GM18868 (cell line): ENCODE results near the gene APPL2.
"Not testable (repeated sequence)": the region's sequence is repeated elsewhere in the genome, so short reads cannot be mapped to it uniquely, and the experiment has no call there.

Source experiments
- ATAC-seq: cut with Tn5 transposase; IDR thresholded peaks from one replicate; pipeline ENCODE4 v1.9.1; 2021; ENCODE audit warnings: mild to moderate bottlenecking, moderate library complexity; ENCODE audit not compliant: unreplicated experiment

APPL2 gene

DNA sequence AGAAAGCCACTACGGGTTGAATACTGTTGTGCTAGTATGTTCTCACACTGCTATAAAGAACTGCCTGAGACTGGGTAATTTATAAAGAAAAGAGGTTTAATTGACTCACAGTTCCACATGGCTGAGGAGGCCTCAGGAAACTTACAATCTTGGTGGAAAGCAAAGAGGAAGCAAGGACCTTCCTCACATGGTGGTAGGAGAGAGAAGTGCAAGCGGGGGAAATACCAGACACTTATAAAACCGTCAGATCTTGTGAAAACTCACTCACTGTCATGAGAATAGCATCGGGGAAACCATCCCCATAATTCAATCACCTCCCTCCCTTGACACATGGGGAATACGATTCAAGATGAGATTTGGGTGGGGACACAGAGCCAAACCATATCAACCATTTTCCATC lies 20.5 kb upstream of the APPL2 start:
- not testable (repeated sequence) for ATAC-seq

DNA sequence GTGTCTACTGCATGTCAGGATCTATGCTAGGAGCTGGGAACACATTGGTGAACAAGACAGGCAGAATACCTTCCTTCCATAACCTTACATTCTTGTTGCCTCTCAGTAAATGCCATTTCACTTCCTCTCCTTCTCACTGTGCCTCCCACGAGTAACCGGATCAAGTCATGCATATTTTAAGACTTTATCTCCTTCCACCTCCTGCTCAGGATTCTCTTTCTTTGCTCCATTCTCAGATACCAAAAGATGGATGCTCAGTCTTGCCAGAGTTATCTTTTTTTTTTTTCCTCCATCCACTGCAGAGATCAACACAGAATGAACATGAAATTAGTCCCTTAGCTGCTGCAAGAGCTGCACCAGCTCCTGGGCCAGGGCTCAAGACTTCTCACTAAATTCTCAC lies 20.0 kb upstream of the APPL2 start:
- ATAC-seq = no peak

DNA sequence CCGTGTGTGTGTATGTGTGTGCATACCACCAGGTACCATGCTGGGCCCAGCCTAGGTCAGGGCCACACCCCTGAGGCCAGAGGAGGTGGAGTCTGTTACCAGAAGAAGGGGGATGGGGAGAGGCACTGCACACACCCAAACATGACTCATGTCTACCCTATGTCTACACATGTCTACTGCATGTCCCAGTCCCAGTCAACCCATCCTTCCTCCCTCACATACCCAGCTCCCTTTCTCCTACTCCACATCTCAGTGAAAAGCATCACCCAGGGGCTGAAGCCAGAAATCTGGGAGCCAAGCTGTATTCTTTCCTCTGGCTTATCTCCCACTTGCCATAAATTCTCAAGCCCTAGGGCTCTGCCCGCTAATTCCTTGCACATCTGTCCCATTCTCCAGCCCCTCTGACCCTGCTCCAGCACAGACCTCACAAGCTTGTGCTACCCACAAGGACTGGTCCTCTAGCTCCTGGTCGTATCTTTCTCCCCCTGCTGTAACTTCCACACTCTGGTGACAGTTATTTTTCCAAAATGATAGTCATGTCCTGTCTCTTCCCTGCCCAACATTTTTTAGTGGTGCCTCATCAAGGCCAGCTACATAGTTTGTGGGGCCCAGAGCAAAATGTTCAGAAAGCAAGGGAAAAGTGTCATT lies 18.0 kb upstream of the APPL2 start:
- no peak for ATAC-seq

DNA sequence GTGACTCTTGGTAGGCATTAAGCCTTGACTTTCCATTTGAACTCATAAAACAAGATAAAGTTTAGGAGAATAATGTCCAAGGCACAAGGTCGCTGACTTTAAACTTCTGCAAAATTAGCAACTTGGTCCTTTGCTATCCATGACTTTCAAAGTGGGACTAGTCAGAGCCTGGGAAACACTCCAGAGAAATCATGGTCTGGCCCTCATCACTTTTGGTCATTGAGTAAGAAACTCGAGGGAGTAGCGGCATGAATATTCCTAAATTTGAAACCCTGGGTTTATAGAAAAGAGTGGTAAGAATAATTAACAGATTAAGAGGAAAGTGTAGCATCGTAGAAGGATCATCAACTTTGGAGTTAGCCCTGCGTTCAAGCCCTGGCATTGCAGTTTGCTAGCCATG lies 16.9 kb upstream of the APPL2 start:
- no peak for ATAC-seq

DNA sequence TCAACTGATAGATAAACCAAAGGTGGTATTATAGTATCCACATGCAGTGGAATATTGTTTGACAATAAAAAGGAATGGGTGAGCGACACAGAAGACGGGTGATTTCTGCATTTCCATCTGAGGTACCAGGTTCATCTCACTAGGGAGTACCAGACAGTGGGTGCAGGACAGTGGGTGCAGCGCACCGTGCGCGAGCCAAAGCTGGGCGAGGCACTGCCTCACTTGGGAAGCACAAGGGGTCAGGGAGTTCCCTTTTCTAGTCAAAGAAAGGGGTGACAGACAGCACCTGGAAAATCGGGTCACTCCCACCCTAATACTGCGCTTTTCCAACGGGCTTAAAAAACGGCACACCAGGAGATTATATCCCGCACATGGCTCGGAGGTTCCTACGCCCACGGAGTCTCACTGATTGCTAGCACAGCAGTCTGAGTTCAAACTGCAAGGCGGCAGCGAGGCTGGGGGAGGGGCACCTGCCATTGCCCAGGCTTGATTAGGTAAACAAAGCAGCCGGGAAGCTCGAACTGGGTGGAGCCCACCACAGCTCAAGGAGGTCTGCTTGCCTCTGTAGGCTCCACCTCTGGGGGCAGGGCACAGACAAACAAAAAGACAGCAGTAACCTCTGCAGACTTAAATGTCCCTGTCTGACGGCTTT lies 9.9 kb upstream of the APPL2 start:
- ATAC-seq = not testable (repeated sequence)

DNA sequence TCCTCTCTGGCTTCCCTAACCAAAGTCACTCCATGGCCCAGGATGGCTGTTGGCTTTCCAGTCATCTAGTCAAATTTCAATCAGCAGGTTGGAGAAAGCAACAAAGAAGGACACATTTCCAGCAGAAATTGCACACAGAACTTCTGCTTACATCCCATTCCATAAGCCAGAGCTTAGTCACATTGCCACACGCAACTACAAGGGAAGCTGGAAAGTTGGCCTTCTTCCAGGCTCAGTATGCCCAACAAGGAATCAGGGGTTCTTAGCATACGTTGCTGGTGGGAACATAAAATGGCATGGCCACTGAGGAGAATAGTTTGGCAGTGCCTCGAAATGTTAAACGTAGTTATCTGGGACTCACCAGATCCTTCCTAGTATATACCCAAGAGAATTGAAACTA lies 9.3 kb upstream of the APPL2 start:
- no peak for ATAC-seq

DNA sequence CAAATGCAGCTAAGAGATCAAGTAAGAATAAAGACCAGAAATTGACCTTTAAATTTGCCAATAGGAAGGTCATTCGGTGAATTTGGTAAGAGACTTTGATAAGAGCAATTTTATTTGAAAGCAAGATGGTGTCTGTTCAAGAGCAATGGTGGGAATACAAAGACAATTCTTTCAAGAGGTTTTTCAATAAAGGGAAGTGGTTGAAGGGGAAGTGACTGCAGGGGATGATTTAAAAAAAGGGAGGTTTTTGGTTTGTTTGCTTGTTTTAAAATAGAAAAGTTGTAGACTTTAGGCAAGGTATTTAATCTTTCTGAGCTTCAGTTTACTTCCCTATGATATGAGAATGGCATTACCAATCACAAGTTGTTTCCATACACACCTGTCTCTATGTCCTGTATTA lies 4.3 kb upstream of the APPL2 start:
- no peak for ATAC-seq

DNA sequence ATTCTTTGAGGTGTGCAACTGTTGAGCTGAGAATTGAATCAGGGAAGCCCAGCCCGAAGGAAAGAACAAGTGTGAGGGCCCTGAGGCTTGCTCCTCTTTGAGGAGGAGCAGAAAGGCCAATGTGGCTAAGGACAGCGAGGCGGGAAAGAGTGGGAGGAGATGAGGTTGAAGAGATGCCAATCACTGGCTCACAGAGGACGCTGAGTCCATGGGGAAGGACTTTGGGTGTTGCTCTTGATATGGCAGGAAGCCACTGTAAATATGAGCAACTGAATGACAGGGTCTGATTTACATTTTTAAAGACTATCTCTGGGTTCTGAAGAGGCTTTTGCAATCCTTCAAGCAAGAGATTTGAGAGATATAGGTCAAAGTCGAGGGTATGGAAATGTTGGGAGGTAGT lies 3.3 kb upstream of the APPL2 start:
- ATAC-seq = no peak

DNA sequence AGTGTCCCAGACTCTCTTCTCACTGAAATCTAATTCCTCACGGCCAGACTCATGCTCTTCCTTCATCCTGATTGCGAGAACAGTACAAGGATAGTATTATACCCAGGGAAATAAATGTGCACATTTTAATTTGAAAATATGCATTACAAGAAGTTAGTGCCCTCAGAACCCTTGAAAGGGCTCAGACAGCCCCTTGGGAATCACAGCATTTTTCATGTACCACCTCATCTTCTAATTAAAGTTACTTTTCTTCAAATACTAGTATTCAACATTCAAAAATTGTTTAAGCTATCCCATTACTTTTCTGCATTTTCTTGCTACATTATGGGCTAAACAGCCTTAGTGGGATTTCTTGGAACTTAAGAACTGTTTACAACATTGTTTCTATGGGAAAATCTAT lies 1.7 kb upstream of the APPL2 start:
- ATAC-seq = no peak

DNA sequence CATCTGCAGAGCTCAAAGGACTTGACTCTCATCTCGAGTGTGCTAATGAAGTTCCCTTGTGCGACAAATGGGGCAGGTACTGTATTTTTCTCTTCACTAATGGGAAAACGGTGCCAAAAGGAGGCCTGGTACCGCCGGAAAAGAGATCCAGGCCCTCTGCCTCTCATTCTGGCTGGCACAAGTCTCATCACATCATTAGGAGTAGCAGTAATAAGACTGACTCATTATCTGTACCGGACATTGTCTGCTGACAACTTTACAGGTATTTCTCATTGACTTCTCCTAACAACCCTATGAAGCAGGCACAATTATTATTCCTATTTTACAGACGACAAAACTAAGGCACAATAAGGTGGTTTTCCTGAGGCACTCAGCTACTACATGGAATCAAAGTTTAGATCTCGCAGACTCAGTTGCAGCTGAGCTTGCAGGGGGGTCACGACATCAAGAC lies 668 bp downstream of the APPL2 start:
- no peak for ATAC-seq

DNA sequence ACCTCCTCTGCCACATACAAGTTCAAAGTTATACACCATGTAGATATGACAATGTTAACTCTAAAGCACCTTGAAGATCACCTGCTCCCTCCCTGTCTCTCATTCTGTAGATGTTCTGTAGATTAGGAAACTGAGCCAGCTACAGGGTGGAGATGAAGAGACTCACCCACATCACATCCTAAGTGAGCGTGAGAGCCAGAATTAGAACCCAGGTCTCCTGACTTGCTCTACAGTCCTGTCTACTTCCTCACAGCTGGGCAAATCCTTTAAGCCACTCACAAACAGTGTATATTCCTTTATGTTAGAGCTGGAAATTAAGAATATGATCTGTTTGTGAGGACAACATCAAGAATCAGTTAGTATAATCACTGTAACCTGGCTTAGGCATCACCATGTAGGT lies 1.8 kb downstream of the APPL2 start:
- ATAC-seq = no peak

DNA sequence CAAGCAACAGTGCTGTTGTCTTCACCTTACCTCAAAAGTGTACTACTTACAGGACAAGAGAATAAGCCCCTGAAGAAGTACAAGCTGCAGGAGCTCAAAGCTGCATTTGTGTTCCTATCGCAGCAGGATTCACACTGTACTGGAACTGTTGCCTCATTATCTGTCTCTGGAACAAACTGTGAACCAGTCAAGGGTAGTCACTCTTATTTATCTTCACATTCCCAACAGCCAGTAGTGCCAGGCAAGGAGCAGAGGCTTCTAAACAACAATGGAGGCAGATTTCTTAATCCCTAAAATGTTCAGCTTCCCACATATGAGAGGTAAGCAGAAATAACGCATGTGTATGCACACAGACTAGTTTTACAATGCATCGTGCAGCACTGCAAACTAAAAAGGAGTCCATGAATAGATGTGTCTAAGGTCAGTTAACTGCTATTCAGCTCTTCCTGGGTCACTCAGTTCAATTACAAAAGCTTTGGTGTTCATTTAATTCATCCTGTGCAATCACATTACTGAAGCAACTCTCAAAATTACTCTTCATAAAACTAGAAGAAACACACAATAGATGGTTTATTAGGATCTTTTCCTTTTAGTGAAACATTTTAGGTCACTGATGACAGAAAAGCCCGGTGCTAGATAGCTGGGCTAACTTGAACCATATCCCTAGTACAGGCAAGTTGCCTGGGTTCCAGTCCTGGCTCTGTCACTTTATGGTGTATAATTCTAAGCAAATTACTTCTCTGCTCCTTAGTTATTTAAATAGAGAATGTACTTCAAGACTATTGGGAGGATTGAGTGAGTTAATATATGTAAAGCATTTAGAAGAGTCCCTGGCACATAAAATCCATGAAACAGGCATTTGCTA lies 2.7 kb downstream of the APPL2 start:
- ATAC-seq = no peak

DNA sequence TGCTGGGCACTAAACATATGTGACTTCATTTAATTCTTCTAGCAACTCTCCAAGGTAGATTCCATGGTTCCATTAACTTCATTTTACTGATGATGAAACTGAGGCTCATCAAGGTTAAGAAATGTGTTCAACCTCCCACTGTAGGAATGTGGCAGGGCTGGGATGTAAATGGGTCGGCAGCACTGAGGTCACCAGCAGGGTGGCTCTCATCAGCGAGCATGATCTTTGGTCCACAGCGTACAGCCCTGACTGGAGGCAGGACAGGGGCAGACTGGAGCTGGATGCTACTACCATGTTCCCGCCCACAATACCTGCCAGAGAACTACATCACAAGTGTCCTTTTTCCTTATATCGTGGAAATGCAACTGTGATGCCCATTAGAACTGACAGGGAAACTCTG lies 4.6 kb downstream of the APPL2 start:
- no peak for ATAC-seq

DNA sequence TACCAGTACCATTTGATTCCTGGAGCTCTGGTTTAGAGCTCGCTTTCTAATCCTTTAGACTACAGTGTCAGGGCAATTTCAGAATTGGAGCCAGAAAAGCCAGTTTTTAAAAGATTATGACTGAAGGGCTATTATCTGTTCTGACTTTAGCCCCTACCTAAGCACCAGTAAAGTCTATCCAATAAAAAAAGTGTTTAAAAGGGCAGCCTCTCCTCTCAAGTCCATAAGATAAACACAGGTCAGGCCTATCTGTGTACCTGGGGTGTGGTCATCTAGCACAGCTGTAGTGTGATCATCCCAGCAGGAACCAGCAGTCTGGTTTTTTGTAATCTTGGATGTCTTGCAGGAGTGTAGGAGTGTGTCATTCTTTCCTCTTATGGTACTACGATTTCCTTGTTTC lies 6.6 kb downstream of the APPL2 start:
- ATAC-seq = no peak

DNA sequence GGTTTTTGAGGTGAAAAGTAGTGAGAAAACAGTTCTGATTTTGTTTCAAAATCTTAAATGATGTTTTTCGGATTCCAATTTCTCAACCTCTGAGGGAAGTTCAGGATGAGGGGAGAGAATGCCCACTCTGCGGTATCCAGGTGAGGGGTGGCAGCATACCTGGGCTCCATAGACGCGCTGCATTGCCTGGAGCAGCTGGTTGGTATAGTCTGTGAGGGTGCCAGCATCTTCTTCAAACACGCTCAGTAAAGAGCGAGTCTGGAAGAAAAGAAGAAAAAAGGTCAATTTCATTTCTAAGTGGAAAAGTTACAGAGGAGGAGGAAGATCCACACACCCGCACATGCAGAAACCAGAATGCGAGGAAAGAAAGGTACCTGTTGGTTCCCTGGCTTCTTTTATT lies 7.0 kb downstream of the APPL2 start:
- no peak for ATAC-seq

DNA sequence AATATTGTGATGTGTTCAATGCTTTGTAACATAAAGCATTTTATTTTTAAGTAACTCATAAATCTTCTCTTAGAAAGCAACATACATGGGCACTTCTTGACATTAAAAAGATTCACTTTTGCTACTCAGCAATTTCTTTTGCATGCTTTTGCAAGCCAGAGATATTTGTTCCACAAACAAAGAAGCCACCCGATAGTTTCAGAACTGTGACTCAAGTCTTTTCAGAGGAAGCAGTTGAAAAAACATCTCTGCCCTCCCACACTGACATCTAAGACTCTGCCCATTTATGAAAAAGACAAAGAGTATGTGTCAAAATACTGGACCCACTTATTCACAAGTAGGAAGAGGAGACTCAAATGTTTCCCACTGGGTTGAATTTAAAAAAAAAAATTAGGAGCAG lies 7.5 kb downstream of the APPL2 start:
- no peak for ATAC-seq

DNA sequence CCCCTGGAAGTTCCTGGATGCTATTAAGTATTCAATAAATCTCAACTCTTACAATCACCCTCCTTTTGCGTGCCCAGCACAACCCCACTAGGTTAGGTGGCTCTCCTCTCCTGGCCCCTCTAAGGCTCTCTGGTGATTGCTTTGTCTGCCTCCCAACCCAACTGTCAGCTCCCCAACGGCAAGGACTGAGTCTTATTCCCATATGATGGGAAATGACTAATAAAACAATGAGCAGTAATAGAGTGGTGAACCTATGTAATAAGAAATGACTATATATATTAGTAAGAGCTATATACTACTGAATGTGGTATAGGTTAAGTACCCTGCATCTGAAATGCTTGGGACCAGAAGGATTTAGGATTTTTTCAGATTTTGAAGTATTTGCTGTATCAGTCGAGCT lies 8.1 kb downstream of the APPL2 start:
- no peak for ATAC-seq

DNA sequence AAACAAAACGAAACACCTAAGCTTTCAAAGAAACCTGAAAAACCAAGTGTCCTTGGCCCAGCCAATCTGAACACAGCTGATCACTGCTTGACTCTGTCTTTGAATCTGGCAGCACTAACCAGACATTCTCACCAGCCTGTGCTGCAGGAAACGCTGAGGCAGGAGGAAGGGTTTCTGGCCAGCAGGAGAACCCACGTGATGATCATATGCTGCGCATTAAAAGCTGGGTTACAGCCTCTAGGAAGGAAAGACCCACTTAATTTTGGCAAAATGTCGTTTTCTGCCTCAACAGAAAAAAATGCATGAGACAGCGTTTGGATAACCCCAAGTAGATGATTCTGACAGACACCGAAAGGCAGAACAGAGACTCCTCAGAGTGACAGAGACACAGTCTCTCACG lies 9.8 kb downstream of the APPL2 start:
- ATAC-seq = peak; percentile 77

DNA sequence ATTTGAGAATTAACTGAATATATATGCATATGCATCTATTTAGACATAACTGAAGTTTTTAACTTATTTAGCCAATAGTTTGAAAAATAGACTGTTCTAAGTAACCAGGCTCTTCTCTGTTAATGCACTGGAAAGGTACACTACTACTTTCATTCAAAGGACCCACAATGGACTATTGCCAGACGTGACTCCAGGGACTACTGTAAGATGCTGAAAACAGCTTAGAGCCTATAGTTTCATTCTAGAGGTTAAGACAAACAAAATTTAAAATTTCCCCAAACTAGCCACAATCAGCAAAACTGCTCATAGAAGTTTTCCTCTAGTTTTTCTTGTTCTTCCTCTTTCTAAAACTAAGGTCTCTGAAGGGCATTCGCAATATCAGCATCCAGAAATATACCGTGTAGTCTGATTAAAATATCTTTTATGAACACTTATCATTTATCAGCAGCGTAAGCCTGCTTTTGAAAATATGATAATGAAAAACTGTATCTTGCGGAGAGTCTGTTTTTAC lies 10.4 kb downstream of the APPL2 start:
- ATAC-seq = no peak

DNA sequence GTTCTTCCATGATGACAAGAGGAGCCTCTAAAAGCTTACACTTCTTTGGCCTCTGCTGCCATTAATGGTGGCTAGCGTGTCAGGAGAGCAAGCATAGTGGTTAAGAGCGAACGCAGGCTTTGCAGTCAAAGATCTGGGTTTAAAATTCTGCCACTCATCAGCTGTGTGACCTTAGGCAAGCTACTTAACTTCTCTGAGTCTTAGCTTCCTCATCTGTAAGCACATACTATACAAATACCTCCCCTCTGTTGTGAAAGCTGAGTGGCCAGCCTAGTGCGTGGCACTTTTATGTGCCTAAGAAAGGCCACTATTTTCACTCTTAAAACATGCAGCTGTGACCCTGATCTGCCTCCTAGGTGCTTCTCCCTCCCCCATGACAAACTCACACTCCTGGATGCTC lies 11.6 kb downstream of the APPL2 start:
- ATAC-seq = no peak

DNA sequence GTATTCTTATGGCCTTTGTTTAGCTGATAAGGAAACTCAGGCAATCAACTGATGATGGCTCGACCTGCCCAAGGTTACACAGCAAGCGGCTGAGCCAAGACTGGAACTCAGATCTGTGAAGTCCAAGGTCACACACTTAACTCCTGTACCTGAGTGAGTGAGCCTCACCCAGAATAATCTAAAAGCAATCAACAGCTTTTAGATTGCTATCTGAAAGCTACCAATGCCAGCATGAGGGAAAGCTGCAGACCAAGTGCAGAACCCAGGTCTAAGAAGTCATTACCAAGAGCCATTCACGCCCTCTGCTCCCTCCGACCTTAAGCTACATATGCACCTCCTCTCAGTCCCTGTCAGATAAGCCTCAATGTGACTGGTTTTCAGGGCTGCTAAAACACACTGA lies 12.1 kb downstream of the APPL2 start:
- ATAC-seq = no peak

DNA sequence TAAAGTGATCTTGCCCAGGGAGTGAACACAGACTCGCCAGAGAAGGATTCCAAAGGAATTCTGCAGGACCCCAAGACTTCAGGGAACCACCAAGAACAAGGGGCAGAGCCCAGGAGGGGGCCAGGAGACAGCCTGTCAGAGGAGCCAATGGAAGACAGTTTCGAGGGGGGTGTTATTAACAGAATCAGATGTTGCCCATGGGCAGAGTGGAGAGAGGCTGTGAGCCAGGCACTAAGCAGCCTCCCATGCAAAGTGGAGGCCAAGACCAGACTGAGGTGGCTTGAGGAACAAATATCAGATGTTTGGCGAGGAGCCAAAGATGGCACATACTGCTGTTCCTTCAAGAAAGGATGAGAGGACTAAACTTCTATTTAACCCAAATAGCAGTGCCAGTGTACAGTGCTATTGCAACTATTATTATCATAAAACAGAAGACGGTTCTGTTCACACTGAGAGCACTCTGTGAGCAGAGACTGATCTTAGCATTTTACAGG lies 12.6 kb downstream of the APPL2 start:
- ATAC-seq = no peak
